Mesodermal cell (in vitro differentiated cells): Measurements from ENCODE around the gene COL6A3.

Experiments
- H3K27ac ChIP-seq: 2 replicates; pipeline ENCODE4 v1.7.0; 2013; ENCODE audit warnings: mild to moderate bottlenecking, low read depth, low read length, moderate library complexity; ENCODE audit not compliant: severe bottlenecking
- H3K36me3 ChIP-seq: 2 replicates; pipeline ENCODE4 v1.7.1; 2013; ENCODE audit warnings: mild to moderate bottlenecking, low read length, moderate library complexity; ENCODE audit not compliant: control insufficient read depth, insufficient read depth
- H3K4me1 ChIP-seq: one replicate; pipeline ENCODE4 v1.7.1; 2013; ENCODE audit warnings: mild to moderate bottlenecking, low read length; ENCODE audit not compliant: insufficient read depth, control insufficient read depth, poor library complexity, severe bottlenecking
- H3K4me3 ChIP-seq: 2 replicates; pipeline ENCODE4 v1.7.0; 2013; ENCODE audit warnings: low read length, control low read depth, mild to moderate bottlenecking; ENCODE audit not compliant: insufficient read depth, poor library complexity, severe bottlenecking; ENCODE audit errors: extremely low read depth
- H3K9me3 ChIP-seq: 2 replicates; pipeline ENCODE4 v1.7.1; 2013; ENCODE audit warnings: mild to moderate bottlenecking, low read length, moderate library complexity; ENCODE audit not compliant: control insufficient read depth
- WGBS, 2 experiments: methylation state at CpG; one replicate each; pipeline ENCODE4 v1.1.5; 2013; ENCODE audit warnings: missing lambda C conversion rate in 2 of 2; ENCODE audit not compliant: insufficient coverage in 2 of 2; 5-methylcytosine and 5-hydroxymethylcytosine counted together

Gene COL6A3

DNA sequence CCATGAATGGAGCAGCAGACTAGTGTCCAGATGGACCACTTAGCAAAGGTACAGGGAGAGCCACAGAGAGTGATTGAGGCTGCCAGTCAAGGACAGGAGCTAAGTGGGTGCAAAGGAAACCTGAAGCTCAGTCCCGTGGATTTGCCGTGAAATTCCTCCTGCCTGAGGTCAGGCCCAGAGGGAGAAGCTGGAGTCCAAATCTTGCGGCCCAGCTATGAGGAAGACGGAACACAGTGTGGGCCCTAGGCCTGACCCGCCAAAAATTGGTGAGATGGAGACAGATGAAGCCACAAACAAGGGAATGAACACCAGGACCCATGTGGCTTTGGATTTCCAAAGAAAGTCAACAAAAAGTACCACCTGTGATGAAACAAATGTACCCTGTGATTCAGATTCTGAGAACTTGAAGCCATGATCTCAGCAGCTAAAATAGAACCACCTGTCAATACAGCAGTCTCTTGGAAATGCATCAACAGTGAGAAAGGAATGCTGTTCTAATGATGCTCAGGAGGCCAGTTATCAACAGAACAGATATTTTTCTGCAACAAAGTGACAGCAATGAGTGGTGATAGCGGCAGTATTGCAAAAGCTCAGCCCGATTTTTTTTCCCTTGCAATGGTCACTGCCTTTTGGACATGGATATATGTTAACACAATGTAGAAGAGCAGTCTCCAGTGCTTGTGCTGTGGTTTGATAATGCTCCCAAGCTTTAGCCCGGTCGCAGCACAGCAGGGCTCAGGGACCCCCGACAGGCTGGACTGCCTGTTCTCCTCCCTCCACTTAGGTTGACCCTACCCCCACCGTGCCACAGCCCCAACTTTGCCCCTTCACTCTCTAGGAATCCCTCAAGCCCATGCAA is 10.7 kb downstream of the COL6A3 start:
- Histone ChIP-seq H3K9me3 (peaks cover 6% of the 10 kb centered on the region), H3K36me3 (peaks cover 4% of the 10 kb centered on the region), H3K4me1 (no peaks in the 10 kb centered on the region), H3K4me3 (no peak overlapping the region), H3K27ac (no peak overlapping the region)
- 84 to 90% methylated on average over 10 to 11 of the region's 11 CpGs for WGBS, 2 experiments

DNA sequence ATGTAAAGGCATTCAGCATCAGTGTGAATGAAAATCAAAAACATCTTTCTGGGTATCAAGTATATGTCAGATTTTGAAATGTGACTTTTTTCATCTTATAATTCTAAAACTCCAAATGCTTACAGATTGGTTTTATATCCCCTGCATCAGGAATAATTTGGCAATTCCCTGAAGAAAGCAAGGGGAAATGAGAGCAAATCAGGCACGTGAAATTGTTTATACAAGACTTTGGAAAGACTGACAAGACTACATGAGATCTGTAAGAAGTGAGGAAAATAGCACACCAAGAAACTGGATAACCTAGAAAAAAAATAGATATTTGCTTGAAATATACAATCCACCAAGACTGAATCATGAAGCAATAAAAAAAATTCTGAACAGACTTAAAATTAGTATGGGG is 13.8 kb downstream of the COL6A3 start:
- no peaks in the 10 kb centered on the region for H3K9me3 ChIP-seq
- peaks cover 10% of the 10 kb centered on the region for H3K36me3 ChIP-seq
- H3K4me3 ChIP-seq, result no peak overlapping the region
- 100% methylated on average over 1 of the region's 1 CpG for WGBS, 2 experiments
- H3K4me1 ChIP-seq, result no peaks in the 10 kb centered on the region
- H3K27ac ChIP-seq, result no peak overlapping the region

DNA sequence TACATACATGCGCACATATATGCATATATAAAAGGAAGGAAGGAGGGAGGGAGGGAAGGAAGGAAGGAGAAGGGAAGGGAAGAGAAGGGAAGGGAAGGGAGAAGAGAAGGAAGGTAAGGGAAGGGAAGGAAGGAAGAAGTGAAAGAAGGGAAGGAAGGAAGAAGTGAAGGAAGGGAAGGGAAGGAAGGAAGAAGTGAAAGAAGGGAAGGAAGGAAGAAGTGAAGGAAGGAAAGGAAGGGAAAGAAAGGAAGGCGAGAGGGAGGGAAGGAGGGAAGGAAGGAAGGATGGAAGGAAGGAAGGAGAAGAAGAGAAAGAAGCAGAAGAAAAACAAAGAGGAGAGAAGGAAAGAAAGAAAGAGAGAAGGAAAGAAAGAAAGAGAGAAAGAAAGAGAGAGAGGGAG is 16.9 kb downstream of the COL6A3 start:
- H3K36me3 ChIP-seq, result peaks cover 27% of the 10 kb centered on the region

DNA sequence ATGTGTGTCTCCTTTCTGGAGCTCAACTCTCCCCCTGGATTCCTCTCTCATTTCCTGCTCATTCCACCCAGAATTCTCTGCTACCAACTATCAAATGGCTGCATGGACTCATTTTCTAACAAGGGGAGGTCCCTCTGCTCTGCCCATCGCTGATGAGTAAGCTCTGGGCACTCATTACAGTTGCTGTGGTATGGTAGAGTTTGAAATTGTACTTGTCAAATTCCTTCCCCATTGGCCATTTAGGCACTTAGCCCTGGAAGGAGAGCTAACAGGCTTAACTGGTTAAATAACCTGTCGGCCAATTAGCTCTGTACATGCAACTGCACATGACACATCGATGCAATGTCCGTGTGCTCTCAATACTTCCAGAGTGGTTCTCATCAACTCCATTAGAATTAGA is 20.4 kb downstream of the COL6A3 start:
- peaks cover 27% of the 10 kb centered on the region for H3K36me3 ChIP-seq
- no peak overlapping the region for H3K27ac ChIP-seq
- WGBS, 2 experiments, result 96 to 100% methylated on average over 3 of the region's 4 CpGs
- H3K4me1 ChIP-seq, result no peaks in the 10 kb centered on the region
- no peak overlapping the region for H3K4me3 ChIP-seq
- H3K9me3 ChIP-seq, result no peaks in the 10 kb centered on the region

More for the DNA sequence above, 16.9 kb downstream of the COL6A3 start:
- WGBS, 2 experiments, result 89 to 100% methylated on average over 1 of the region's 2 CpGs
- Histone ChIP-seq H3K27ac (no peak overlapping the region), H3K9me3 (no peaks in the 10 kb centered on the region), H3K4me3 (no peak overlapping the region), H3K4me1 (no peaks in the 10 kb centered on the region)

DNA sequence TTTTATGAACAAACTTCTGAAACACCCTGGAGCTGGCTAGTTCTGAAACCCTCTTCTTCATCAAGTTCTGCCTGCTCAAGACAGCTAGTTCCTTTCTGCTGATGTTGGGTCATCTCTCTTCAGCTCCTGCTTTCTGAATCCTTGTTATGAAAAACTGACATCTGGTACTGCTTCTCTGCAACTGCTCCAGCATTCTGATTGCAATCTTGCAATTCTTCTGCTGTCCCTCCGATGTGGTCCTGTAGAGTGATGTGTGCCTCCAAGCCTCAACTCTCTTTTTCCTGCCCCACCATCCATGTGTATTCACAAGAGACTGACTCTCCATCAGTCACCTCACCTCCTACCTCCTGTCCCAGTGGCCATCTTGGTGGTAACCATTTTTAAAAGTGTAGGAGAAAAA is 21.8 kb downstream of the COL6A3 start:
- Histone ChIP-seq H3K4me1 (no peaks in the 10 kb centered on the region), H3K4me3 (no peak overlapping the region), H3K36me3 (peaks cover 35% of the 10 kb centered on the region), H3K27ac (no peak overlapping the region), H3K9me3 (no peaks in the 10 kb centered on the region)
- 83% methylated on average over 1 of the region's 1 CpG; no CpG with 5 or more reads in 1 of the 2 experiments for WGBS, 2 experiments

DNA sequence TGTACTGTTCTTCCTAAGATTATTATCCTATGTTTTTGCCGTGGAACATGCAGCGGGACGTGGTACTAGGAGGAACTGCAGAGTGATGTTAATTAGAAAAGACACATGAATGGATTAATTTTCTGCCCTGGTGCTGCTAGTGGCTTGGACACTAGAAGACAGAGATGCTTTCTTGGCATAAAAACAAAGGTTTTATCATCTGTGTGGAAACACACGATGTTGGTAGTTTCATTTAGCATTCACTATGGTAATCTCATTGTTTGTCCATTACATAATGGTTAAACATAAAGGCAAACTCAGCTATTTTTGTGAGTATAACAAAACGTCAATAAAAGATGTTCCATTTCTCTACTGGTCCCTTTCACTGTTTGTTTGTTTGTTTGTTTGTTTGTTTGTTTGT is 22.8 kb downstream of the COL6A3 start:
- Histone ChIP-seq H3K4me1 (no peaks in the 10 kb centered on the region), H3K36me3 (peaks cover 37% of the 10 kb centered on the region), H3K4me3 (no peak overlapping the region), H3K27ac (no peak overlapping the region), H3K9me3 (no peaks in the 10 kb centered on the region)
- 60 to 90% methylated on average over 1 to 2 of the region's 5 CpGs for WGBS, 2 experiments

DNA sequence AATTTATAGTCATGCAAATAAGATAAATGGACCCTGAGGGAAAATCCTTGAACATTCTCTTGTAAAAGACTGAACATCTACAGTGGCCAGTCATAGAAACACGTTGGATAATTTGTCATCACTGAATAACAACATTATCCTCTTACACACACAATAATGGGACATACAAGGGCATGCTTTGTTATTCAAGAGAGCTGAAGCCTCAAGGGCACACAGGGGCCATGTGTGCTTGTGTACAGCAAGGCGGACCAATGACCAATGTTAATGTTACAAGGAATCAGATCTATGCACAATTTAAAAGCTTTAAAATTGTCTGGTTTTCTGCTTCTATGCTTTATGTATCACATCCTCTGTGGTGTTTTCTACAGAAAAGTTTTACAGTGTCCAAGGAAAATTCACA is 23.7 kb downstream of the COL6A3 start:
- no peaks in the 10 kb centered on the region for H3K4me1 ChIP-seq
- H3K4me3 ChIP-seq, result no peak overlapping the region
- H3K27ac ChIP-seq, result no peak overlapping the region
- H3K9me3 ChIP-seq, result no peaks in the 10 kb centered on the region
- peaks cover 30% of the 10 kb centered on the region for H3K36me3 ChIP-seq
- WGBS, 2 experiments, result 71 to 83% methylated on average over 1 to 2 of the region's 2 CpGs

DNA sequence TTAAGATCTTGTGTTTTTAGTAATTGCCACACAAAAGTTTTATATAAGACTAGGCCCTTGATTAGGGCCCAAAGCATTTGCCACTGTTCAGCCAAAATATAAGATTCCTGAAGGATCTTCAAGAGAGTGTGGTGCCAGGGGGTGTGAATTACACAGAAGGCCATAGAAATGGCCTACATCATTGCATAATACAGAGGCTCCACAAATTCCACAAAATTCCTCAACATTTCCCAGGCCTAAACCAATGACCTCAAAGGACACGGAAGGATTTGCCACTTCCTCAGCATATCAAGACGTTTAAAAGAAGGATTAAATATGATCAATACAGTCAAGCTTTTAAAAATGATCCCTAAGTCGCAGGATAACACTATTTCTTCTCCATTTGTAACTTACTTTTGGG is 24.1 kb downstream of the COL6A3 start:
- no peak overlapping the region for H3K27ac ChIP-seq
- no peaks in the 10 kb centered on the region for H3K4me1 ChIP-seq

DNA sequence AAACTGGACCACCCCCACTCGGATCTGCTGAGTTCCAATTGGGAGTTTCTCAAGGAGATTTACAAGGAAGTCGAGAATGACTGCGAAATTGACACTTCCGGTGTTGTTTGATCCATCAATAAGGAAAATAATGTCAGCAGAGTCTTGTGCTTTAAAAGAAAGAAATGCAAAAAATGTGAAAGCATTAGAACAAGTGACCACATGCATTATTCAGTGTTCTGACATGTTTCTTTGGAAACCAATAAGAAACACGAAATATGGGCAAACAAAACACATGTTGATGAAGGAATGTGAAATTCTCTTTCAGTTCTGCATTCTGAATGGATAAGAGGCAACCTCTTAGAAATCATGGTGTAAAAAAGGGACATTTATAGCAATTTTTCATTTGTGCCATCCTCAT is 25.9 kb downstream of the COL6A3 start:
- no peak overlapping the region for H3K4me3 ChIP-seq
- H3K36me3 ChIP-seq, result peaks cover 20% of the 10 kb centered on the region
- no peaks in the 10 kb centered on the region for H3K9me3 ChIP-seq
- H3K4me1 ChIP-seq, result no peaks in the 10 kb centered on the region
- no peak overlapping the region for H3K27ac ChIP-seq
- WGBS, 2 experiments, result 96 to 100% methylated on average over 4 to 5 of the region's 5 CpGs

More for the DNA sequence above, 24.1 kb downstream of the COL6A3 start:
- Histone ChIP-seq H3K36me3 (peaks cover 26% of the 10 kb centered on the region), H3K9me3 (no peaks in the 10 kb centered on the region), H3K4me3 (no peak overlapping the region)
- WGBS, 2 experiments, result no CpG with 5 or more reads among the region's 3 CpGs

DNA sequence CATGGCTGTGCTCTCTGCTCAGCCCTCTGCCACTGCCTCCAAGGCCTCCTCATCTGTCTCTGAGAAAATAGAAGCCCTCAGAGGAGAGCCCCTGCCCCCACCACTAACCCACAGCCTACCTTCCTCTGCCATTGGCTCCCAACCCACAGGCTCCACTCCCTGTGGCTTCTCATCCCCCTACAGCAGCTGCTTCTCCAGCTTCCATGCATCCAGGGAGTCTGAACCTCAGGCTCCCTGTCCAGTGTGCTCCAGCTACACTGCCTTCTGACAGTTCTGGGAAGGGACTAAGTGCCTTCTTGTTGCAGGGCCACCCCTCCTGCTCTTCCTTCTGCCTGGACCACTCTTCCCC is 29.3 kb downstream of the COL6A3 start:
- Histone ChIP-seq H3K27ac (no peak overlapping the region), H3K9me3 (no peaks in the 10 kb centered on the region), H3K4me3 (no peak overlapping the region), H3K36me3 (peaks cover 14% of the 10 kb centered on the region), H3K4me1 (no peaks in the 10 kb centered on the region)

DNA sequence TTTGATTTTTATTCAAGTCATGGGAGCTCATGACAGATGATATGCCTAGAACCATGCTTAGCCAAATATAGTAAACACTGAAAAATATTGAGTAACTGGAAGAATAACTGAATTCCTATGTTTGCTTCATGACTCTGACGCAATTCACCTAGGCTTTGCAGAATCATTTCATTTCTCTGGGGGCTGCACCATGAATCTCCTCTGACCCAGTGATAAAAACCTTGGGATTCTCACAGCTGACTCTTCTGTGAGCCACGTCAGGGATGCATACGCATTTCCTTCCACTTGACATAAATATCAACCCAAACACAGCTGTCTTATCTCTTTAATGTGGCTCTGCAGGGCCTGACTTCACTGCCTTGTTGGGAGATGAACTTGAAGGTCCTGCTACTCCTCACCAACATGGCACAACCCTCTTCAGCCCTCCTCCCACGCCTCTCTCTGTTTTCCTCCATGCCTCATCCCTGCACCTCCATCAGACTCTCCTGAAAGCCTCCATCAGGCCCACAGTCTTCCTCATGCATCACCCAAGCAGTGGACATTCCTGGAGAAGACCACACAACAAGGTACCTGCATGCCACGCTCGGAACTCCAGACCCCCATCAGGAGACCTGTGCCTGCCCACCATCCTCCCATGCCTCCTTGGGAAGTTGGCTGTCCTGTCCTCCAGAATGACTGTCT is 29.8 kb downstream of the COL6A3 start:
- WGBS, 2 experiments, result 86 to 96% methylated on average over 6 of the region's 6 CpGs
- Histone ChIP-seq H3K4me3 (no peak overlapping the region), H3K27ac (no peak overlapping the region), H3K36me3 (peaks cover 19% of the 10 kb centered on the region), H3K4me1 (no peaks in the 10 kb centered on the region), H3K9me3 (no peaks in the 10 kb centered on the region)
